NCI-H82 treated with DMSO at 0.1 percent for 48 hours (cell line): ENCODE measurements around the gene APBB2.

ENCODE experiments used
- DNase-seq: peaks from one replicate; lab custom pipeline; 2025; ENCODE audit not compliant: unreplicated experiment; lab: John Stamatoyannopoulos, UW

Gene APBB2

GRCh38 chr4:40990899-40991265 lies 223.5 kb downstream of the APBB2 start:
- DNase-seq: no peak

GRCh38 chr4:40990236-40990898 lies 224.0 kb downstream of the APBB2 start:
- DNase-seq: no peak

GRCh38 chr4:40987151-40987550 lies 227.2 kb downstream of the APBB2 start:
- no peak for DNase-seq

- no peak for DNase-seq
Measured at GRCh38 chr4:40986375-40986774, 228.0 kb downstream of the APBB2 start.

- DNase-seq: no peak
Measured at GRCh38 chr4:40984051-40984450, 230.3 kb downstream of the APBB2 start.

- no peak for DNase-seq
Measured at GRCh38 chr4:40980318-40980883, 233.9 kb downstream of the APBB2 start.

- DNase-seq: no peak
Measured at GRCh38 chr4:40978548-40978947, 235.8 kb downstream of the APBB2 start.

GRCh38 chr4:40976343-40976742 lies 238.0 kb downstream of the APBB2 start:
- peak; percentile 4 for DNase-seq

GRCh38 chr4:40972722-40973121 lies 241.6 kb downstream of the APBB2 start:
- DNase-seq: no peak

- no peak for DNase-seq
Measured at GRCh38 chr4:40971338-40971737, 243.0 kb downstream of the APBB2 start.

- DNase-seq: no peak
Measured at GRCh38 chr4:40969501-40969900, 244.8 kb downstream of the APBB2 start.

GRCh38 chr4:40967550-40967949 lies 246.8 kb downstream of the APBB2 start:
- no peak for DNase-seq

GRCh38 chr4:40966091-40966490 lies 248.3 kb downstream of the APBB2 start:
- no peak for DNase-seq

- DNase-seq: no peak
Measured at GRCh38 chr4:40963897-40964478, 250.4 kb downstream of the APBB2 start.

GRCh38 chr4:40962551-40963180 lies 251.7 kb downstream of the APBB2 start:
- DNase-seq: no peak

GRCh38 chr4:40960941-40961340 lies 253.4 kb downstream of the APBB2 start:
- no peak for DNase-seq

- DNase-seq: no peak
Measured at GRCh38 chr4:40957281-40957680, 257.1 kb downstream of the APBB2 start.

GRCh38 chr4:40956721-40957255 lies 257.6 kb downstream of the APBB2 start:
- no peak for DNase-seq

GRCh38 chr4:40954088-40954668 lies 260.2 kb downstream of the APBB2 start:
- no peak for DNase-seq

- DNase-seq: no peak
Measured at GRCh38 chr4:40953283-40954087, 260.9 kb downstream of the APBB2 start.

- no peak for DNase-seq
Measured at GRCh38 chr4:40952672-40953071, 261.7 kb downstream of the APBB2 start.
